HG02588 (cell line): ENCODE data around the gene PLA2G4C.

Source experiments
- ATAC-seq: cut with Tn5 transposase; IDR thresholded peaks from one replicate; pipeline ENCODE4 v1.9.1; 2021; ENCODE audit warnings: mild to moderate bottlenecking, moderate library complexity; ENCODE audit not compliant: unreplicated experiment

The PLA2G4C gene

DNA sequence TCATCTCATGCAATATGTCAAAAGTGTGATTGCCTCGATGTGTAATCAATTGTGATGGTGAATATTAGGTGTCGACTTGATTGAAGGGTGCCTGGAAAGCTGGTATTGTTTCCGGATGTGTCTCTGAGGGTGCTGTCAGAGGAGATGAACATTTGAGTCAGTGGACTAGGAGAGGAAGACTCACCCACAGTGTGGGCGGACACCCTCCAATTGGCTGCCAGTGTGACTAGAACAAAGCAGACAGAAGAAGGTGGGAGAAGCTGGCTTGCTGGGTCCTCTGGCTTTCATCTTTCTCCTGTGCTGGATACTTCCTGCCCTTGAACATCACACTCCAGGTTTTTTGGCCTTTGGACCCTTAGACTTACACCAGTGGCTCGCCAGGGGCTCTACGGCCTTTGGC lies 51.3 kb downstream of the PLA2G4C start:
- ATAC-seq: no peak

- ATAC-seq: no peak
Measured at GRCh38 chr19:48053856-48054255, 56.8 kb downstream of the PLA2G4C start.

- ATAC-seq: no peak
Measured at GRCh38 chr19:48053076-48053475, 57.5 kb downstream of the PLA2G4C start.

DNA sequence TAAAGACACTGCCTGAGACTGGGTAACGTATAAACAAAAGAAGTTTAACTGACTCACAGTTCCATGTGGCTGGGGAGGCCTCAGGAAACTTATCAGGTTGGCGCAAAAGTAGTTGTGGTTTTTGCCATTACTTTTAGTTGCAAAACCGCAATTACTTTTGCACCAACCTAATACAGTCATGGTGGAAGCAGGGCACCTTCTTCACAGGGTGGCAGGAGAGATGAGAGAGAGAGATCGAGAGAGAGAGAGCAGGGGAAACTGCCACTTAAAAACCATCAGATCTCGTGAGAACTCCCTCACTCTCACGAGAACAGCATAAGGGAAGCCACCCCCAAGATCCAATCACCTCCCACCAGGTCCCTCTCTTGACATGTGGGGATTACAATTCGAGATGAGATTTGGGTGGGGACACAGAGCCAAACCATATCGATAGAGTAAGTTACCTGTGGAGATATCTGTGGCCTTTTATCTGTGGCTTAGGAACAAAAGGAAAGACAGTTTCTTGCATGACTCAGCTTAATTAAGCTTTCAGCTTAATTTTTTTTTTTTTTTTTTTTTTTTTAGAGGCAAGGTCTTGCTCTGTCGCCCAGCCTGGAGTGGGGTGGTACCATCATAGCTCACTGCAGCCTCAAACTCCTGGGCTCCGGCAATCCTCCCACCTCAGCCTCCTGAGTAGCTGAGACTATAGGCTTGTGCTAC lies 59.1 kb downstream of the PLA2G4C start:
- no peak for ATAC-seq

GRCh38 chr19:48044561-48044960 lies 66.1 kb downstream of the PLA2G4C start:
- no peak for ATAC-seq

- no peak for ATAC-seq
Measured at GRCh38 chr19:48043675-48044258, 66.8 kb downstream of the PLA2G4C start, which contains the start of gene CABP5. Gene CABP5 (minus strand): TSS chr19:48044079. CDS start chr19:48043922, 157 bp downstream.

DNA sequence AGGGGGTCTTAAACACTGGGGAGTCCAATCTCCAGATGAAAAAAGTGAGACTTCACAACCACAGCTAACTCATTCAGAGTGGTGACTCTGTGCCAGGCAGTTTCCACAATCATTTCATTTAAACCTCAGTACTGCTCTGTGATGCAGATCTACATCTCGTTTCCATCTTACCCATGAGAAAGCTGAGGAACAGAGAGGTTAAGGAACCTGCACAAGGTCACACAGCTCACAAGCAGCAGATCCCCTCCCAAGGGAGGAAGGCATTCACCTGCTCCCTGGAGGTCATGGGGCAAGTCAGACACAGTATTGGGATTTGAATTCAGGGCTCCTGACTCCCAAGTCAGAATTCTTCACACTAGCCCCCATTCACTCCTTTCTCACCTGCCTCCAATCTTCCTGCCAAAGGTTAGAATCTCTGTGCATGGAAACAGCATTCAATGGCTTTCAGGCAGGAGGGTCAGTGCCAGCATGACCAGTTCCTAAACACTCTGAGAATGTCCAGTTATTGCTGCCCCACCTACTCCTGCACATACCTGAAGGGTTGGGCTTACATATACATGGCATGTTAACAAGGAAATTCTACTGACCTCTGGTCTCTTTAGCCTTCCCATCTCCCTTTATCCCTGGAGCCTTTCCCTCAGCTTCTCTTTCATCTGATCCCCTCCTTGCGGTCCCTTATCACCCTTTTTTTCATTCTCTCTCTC lies 68.6 kb downstream of the PLA2G4C start:
- ATAC-seq: no peak

DNA sequence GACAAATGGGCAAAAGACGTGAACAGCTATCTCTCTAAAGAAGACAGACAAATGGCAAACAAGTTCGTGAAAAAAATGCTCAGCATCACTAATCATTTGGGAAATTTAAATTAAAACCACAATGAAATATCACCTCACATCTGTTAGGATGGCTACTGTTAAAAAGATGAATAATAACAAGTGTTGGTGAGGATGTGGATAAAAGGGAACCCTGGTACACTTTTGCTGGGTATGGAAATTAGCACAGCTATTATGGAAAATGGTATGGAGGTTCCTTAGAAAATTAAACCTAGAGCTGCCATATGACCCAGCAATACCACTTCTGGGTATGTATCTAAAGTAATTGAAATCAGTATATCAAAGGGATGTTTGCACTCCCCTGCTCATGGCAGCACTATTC lies 73.9 kb downstream of the PLA2G4C start:
- ATAC-seq: no peak

DNA sequence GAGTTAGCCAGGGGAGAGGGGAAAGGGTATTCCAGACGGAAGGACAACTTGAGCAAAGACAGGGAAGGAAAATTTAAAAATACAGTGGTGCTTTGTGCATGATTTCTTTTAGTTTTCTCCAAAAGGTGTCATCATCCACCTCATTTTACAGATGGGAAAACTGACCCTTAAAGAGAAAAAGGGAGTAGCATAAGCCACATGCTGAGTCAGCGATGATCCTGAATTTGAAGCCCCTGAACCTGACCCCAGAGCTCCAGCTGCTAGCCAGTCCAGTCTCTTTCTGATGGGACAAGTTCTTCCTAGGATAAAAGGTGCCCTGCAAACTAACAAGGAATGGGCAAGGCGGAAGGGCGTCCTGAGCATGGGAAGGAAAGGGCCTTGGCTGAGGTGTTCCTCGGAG lies 77.0 kb downstream of the PLA2G4C start:
- no peak for ATAC-seq

DNA sequence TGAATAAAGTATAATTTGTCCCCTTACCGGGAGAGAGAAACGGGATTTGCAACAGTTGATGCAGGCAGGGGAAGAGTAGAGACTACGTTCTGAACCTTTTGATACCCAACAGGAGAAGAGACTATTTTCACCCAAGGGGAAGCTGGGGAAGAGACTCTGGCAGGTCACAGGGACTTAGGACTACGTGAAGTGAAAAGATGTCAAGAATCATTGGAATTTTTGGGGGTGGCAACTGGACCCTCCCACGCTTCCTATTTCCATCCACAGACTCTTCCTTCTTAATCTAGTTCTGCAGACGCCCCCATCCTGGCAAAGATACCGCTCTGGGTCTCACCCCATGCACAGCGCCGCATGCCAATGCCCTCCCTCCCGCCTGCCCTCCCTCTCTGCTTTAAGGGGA lies 80.5 kb downstream of the PLA2G4C start:
- ATAC-seq: no peak

DNA sequence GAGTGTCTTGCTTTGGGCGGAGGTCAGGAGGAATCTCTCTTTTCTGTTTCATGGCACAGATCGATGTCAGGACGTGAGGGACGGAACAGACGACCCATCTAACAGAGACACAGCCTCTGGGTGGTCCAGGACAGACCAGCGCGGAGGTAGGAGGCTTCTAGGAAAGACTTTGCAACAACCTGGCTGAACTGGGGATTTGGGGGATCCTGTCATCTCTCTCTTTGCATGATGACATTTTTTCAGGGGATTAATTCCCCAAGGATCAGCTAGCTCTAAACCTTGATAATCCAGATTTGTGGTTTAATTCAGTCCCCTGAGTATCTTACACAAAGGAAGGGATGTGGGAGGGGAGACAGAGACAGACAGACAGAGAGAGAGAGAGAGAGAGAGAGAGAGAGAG lies 81.2 kb downstream of the PLA2G4C start:
- ATAC-seq: no peak

DNA sequence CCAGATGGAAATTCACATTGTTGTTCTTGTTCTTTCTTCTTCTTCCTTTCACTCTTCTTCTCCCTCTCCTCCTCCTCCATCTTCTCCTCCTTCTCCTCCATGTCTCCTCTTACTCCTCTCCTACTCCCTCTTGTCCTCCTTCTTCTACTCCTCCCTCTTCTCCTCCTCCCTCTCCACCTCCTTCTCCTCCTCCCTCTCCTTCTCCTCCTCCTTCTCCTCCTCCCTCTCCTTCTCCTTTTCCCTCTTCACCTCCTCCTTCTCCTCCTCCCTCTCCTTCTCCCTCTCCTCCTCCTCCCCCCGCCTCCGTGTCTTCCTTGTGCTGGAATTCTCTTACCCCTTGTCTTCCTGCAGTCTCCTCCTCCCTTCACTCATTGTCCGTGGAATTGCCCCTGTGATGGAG lies 85.1 kb downstream of the PLA2G4C start:
- ATAC-seq: no peak

DNA sequence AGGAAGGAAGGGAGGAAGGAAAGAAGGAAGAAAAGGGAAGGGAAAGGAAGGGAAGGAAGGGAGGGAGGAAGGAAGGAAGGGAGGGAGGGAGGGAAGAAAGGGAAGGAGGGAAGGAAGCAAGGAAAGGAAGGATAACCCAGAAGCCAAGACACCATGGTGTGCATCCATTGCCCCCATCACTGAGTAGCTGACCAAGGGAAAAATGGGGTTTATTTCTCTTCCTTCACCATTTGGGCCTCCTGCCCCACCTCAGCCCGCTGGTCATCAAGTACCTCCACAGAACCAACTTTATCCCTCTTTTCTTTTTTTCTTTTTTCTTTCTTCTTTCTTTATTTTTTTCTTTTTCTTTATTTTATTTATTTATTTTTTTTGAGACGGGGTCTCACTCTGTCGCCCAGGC lies 87.1 kb downstream of the PLA2G4C start:
- no peak for ATAC-seq

GRCh38 chr19:48023011-48023410 lies 87.6 kb downstream of the PLA2G4C start:
- no peak for ATAC-seq

GRCh38 chr19:48020686-48021085 lies 89.9 kb downstream of the PLA2G4C start:
- no peak for ATAC-seq

DNA sequence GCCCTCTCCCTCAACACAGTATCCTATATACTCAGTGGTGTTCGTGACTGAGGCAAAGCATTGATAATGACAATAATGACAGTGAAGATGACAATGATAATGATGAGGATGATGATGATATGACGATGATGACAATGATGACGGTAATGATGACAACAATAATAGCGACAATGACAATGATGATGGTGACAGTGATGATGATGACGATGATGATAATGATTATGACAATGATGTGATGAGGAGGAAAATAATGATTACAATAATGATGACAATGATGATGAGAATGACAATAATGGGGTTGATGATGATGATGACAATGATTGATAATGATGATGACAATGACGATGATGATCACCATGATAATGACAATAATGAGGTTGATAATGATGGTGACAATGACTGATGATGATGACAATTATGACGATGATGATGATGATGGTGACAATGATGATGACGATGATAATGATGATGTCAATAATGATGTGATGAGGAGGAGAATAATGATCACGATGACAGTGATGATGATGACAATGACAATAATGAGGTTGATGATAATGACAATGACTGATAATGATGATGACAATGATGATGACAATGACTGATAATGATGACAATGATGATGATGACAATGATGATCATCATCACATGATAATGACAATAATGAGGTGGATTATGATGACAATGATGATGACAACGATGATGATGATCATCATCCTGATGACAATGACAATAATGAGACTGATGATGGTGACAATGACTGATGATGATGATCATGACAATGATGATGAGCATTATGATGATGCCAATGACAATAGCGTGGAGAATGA lies 99.5 kb downstream of the PLA2G4C start:
- no peak for ATAC-seq

DNA sequence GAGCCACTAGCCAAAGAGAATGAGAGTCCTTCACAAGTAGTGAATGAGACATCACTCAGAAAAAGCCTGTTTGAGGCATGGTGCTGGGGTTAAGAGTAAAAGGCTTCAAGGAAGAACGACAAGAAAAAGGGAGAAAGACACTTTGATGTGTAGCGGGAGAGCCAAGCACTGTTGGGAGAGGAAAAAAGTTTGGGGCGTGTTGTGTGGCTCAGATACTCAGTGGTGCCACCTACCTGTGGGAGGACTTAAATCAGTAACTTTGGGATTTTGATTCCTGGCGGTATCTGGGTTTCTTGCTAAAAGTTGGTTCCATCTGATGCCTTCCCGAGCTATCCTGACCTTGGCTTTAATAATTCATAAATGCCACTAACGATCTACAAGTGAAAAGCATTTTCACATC lies 103.9 kb downstream of the PLA2G4C start:
- ATAC-seq: no peak

DNA sequence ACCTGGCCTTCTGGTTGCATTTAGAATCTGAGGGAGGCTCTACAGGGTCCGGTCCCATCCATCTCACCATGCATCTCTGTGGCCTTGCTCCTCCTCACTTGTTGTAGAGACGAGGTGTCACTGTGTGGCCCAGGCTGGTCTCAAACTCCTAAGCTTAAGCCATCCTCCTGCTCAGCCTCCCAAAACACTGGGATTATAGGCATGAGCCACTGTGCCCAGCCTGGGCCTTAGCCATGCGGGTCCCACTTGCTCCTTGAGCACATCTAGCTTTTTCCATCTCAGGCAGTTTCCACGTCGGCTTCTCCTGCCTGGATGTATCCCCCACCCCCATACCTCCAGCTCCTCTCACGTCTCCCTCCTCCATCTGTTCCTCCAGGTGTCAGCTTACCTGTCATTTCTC lies 106.4 kb downstream of the PLA2G4C start:
- no peak for ATAC-seq

- no peak for ATAC-seq
Measured at GRCh38 chr19:48000846-48001245, 109.8 kb downstream of the PLA2G4C start.

DNA sequence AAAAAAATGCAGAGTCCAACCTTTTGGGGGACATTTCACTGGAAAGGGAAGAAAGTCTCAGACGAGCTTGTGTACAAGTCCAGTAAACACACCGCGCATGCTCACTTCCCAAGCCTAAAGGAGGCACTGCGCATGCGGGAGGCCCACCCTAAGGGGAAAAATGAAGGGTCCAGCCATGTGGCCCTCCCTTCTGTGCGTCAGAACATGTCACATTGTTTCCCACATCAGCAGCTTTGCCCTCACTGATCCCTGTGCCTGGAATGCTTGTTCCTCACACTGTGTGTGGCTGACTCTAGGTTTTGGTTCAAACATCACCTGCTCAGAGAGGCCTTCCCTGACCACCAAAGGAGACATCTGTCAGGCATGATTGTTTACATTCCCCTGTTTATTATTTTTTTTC lies 111.8 kb downstream of the PLA2G4C start:
- no peak for ATAC-seq
